GM21737 (cell line): Measurements from ENCODE around the gene ELOVL2.
"Not testable (repeated sequence)": the region's sequence is repeated elsewhere in the genome, so short reads cannot be mapped to it uniquely, and the experiment has no call there.

ENCODE experiments used
- ATAC-seq: cut with Tn5 transposase; IDR thresholded peaks from one replicate; pipeline ENCODE4 v1.9.1; 2021; ENCODE audit warnings: mild to moderate bottlenecking, moderate library complexity; ENCODE audit not compliant: unreplicated experiment

Gene ELOVL2

DNA sequence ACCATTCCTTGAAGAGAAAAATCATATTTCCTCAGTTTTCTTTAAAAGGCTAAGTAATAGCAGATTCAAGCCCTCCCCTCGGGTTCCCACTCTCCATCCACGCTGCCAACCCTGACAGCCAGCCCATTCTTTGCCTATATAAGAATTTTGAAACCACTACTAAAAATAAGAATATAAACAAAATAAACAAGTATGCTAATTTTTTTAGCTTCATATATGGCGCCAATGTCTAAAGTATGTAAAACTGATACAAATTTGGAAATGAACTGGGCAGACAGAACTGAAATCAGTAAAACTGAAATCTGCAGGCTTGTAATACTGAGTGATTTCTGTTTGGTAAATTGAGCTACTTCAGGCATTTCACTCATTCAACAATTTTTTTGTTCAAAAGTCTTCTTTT, 19.0 kb downstream of the ELOVL2 start:
- ATAC-seq, result no peak

GRCh38 chr6:11023032-11023431, 21.1 kb downstream of the ELOVL2 start:
- ATAC-seq, result no peak

DNA sequence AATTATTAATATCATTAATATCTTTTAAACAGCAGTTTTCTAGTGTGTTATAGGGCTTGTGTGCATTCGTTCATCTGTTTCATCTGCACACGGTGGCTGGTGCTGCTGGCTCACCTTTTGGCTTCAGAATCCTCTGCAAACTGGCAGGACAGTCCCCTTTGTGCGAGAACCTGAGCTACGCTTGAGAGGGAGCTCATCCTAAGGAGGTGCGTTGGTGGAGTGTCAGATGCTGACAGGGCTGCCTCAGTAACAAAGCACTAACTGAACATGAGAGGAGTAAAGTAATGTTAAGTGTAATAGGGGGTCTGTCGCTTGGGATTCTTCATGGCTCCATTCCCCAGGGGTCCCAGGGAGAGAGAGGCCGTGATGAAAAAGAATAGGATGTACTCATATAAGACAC, 22.4 kb downstream of the ELOVL2 start:
- no peak for ATAC-seq

GRCh38 chr6:11021003-11021402, 23.1 kb downstream of the ELOVL2 start:
- no peak for ATAC-seq

DNA sequence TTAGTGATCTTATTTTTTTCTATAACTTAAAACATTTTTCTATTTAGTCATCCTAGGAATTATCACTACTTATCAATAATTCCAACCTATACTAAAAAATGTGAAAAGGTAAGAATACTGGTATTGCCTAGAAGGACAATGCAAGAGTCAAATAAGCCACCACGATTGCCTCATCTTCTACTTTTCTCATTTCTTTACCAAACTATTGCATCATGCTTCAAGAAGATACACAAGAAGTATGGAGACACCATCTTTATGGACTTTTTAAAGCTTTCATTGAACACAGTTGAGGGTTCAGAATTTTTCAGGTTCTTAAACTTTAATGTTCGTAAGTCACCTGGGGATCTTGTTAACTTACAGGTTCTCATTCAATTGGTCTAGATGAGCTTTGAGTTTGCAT, 25.9 kb downstream of the ELOVL2 start:
- no peak for ATAC-seq

- ATAC-seq, result no peak
Observed at GRCh38 chr6:11017090-11017489, 27.0 kb downstream of the ELOVL2 start.

DNA sequence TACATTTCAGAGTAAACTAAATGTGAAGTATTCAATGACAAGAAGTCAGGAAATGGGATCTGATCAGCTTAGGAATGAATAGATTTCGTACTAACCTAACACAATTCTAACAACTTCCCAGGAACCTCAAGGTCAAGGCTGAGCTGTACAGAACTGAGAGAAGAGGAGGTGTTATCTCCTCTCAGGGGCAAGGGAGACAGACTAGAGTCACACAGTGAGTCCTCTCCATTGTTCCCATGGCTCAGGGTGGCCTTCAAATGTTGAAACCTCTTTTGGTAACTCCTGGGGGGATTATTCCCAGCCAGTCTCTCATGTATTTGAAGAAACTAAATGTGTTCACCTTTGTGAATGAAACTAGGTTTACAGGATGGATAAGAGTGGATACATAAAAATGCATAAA, 27.7 kb downstream of the ELOVL2 start:
- no peak for ATAC-seq

GRCh38 chr6:11015102-11015501, 29.0 kb downstream of the ELOVL2 start:
- no peak for ATAC-seq

- ATAC-seq, result no peak
Observed at GRCh38 chr6:11013721-11014070, 30.4 kb downstream of the ELOVL2 start.

GRCh38 chr6:11012976-11013720, 31.0 kb downstream of the ELOVL2 start:
- ATAC-seq, result no peak

DNA sequence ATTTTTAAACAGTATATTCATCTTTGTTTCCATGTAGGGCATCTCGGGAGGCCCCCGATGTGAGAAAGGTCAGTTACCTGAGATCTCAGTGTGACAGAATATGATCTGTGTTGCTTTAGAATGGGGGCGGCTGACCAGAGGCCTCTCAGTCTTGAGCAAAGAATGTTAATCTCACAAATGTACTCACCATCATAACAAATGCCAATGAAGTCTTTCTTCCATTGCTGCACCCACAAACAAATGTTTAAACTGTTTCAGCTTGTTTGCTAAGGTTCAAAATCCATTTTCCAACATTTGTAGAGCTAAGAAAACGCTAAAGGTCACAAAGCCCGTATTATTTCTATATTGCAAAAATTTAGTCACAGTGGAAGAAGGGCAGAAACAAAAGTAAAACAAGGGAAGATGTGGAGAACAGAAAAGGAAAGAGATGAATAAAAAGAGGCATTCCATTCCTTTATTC, 31.8 kb downstream of the ELOVL2 start:
- no peak for ATAC-seq

DNA sequence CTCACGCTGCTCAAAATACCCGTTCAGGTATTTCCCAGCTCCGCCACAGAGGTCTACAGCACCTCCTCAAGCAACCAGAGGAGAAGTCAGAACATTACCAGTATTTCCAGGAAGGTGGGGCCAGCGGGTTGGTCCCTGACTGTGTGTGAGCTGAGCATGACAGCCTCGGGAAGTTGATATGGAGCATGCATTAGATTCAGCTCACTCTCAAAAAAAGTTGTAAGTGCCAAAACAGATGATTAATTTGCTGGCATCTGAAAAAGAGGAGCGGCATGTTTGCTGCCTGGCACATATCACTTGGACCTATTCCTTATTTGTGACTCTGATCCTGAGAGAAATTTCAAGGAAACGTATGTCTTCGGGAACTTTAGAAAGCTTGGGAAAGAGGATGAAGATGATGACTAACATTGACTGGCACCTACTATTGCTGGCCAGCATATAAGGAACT, 32.3 kb downstream of the ELOVL2 start:
- ATAC-seq, result no peak

DNA sequence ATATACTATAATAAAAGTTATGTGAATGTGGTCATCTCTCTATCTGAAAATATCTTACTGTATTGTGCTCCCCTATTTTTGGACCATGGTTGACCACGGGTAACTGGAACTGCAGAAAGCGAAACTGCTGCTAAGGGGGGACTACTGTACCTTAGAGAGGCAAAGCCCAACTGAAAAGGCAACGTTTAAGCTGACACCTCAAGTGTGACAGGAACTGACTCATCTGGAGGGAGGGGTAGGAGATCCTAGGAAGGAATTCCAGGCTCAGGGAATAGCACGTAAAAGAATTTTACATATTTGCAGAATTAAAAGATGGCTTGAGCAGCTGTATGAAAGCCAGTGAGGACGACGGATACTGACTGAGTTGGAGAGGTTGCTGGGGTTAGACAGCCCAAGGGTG, 34.8 kb downstream of the ELOVL2 start:
- no peak for ATAC-seq

DNA sequence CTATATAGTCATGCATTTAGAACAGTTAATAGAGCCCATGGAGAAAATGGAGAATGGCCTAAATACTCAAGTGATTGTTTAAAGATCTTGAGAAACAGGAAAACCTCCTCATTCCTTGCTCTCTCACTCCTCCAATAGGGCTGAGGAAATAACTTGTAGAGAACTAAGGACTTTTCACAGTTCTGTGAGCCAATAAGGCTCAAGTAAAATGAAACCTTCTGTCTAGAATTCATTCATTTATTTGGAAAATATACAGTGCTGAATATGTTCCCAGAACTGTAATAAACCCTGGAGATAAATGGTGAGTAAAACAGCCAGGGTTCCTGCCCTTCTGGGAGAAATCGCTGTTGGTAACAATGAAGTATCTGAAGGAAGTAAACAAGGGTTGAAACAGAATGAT, 35.3 kb downstream of the ELOVL2 start:
- no peak for ATAC-seq

DNA sequence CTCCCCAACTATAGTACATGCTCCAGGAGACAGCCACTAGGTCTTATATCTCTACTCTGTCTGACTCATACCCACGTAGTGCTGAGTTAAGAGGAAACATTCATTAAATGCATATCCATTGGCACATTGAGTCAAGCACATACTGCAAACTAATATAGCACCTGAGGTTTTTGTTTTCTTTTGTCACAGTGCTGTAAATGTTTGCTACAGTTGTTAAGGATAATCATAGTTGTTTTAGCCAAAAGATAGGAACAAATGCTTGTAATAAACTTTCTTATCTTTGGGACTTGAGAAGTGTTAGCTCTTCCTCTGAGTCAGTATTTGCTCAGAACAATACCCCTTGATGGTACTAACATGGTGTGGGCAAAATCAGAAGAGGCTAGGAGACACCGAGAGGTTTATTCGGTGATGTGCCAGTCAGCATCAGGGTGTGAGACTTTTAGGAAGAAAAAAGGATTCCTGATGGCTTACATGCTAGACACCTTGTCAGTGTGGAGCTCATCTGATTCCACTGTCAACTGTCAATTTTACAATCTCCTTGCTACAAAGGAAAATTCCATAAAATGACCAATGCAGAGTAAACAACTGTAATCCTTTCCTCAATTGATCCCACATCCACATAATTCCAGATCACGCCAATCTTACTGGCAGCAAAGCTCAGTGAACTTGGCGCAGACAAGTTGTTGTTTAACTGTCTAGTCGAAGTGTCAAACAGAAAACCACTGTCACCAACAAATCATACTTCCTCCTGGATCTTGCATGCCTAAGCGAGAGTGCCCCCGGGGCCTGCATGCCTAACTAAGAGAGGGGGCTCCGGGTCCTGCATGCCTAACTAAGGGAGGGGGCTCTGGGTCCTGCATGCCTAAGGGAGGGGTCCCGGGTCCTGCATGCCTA, 36.1 kb downstream of the ELOVL2 start:
- ATAC-seq, result no peak

GRCh38 chr6:11006061-11006460, 38.0 kb downstream of the ELOVL2 start:
- no peak for ATAC-seq

DNA sequence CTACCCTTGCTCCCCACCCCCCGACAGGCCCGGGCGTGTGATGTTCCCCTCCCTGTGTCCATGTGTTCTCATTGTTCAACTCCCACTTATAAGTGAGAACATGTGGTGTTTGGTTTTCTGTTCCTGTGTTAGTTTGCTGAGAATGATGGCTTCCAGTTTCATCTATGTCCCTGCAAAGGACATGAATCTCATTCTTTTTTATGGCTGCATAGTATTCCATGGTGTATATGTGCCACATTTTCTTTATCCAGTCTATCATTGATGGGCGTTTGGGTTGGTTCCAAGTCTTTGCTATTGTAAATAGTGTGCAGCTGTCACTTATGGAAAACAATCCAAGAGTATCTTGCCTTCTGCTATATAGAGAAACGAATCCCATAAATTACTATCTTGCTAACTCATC, 40.8 kb downstream of the ELOVL2 start:
- ATAC-seq, result not testable (repeated sequence)

GRCh38 chr6:11002176-11002575, 41.9 kb downstream of the ELOVL2 start:
- no peak for ATAC-seq

- no peak for ATAC-seq
Observed at GRCh38 chr6:10999994-11000393, 44.1 kb downstream of the ELOVL2 start.

DNA sequence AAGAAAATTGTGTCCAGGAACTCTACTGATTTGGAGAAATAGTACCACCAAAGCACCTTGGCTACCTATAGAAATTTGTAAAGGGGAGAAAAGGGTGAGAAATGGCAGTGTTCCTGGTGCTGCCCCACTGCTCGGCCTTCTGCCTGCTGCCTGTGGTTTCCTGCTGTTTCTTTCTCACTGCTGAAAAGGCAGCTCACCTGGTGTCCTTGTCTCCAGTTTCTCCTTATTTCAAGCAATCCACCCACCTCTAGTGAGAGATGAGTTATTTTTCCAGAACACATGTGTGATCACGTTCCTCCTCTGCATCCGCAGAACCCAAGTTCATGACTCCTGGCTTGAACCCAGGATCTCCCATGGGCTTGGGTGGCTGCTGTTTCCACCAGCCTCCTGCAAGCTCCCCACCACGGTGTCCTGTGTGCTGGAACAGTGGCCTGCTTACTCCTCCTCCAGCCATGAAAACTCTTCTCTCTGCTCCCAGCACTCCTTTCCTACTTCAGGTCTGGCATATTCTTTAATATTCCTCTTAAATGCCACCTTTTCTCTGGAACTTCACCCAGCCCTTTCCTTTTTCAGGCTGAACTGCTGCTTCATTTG, 48.9 kb downstream of the ELOVL2 start:
- no peak for ATAC-seq

DNA sequence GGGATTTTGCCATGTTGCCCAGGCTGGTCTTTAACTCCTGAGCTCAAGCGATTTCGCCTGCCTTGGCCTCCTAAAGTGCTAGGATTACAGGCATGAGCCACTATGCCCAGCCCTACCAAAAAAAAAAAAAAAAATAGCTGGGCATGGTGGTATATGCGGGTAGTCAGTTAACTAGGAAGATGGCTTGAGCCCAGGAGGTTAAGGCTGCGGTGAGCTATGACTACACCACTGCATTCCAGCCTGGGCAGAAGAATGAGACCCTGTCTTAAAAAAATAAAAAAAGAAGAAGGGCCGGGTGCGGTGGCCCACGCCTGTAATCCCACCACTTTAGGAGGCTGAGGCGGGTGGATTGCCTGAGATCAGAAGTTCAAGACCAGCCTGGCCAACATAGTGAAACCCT, 50.2 kb downstream of the ELOVL2 start:
- ATAC-seq, result no peak

- ATAC-seq, result no peak
Observed at GRCh38 chr6:10991115-10991514, 53.0 kb downstream of the ELOVL2 start.
